Tibial nerve (tissue), 4 donors: Measurements from ENCODE around the gene DES. TPM values are rescaled to one million over a fixed set of nuclear protein-coding genes. Genes with fewer than 3 reads are reported as not detected.

Experiments used
- DNase-seq, 2 donors: peaks; one replicate each; pipeline ENCODE4 v3.0.0-alpha.2; 2019; ENCODE audit warnings: low spot score in 2 of 2
- H3K27ac ChIP-seq, 4 donors: fragments of 200-600 bp; sonication (generic) in 3 of 4; one replicate each; pipeline ENCODE4 v1.5.1; 2017 to 2019; ENCODE audit warnings: mild to moderate bottlenecking in 1 of 4
- H3K27me3 ChIP-seq, 2 donors: fragments of 200-600 bp; sonication (generic) in 1 of 2; one replicate each; pipeline versions ENCODE4 v1.5.1 to v1.6.0; 2017 to 2019
- H3K36me3 ChIP-seq, 3 donors: fragments of 200-600 bp; sonication (generic); one replicate each; pipeline ENCODE4 v1.5.1; 2018 to 2019
- H3K4me1 ChIP-seq, 4 donors: fragments of 200-600 bp; sonication (generic) in 3 of 4; one replicate each; pipeline ENCODE4 v1.5.1; 2017 to 2019
- H3K4me3 ChIP-seq, 4 donors: fragments of 200-600 bp; sonication (generic) in 3 of 4; one replicate each; pipeline ENCODE4 v1.5.1; 2017 to 2019; ENCODE audit warnings: mild to moderate bottlenecking in 1 of 4, moderate library complexity in 1 of 4
- H3K9me3 ChIP-seq, 4 donors: fragments of 200-600 bp; sonication (generic) in 3 of 4; one replicate each; pipeline ENCODE4 v1.5.1; 2017 to 2019
- CTCF ChIP-seq, 5 experiments: fragments of 200-600 bp in 3 of 5; fragments of 450-650 bp in 2 of 5; sonication (generic) in 3 of 5; IDR thresholded peaks; one replicate each; pipeline ENCODE4 v1.5.1; 2016 to 2019; ENCODE audit warnings: antibody characterized with exemption in 5 of 5, mild to moderate bottlenecking in 3 of 5, moderate library complexity in 2 of 5
- EP300 ChIP-seq, 2 donors: sonication (generic); formaldehyde crosslinking; IDR thresholded peaks; one replicate each; pipeline ENCODE4 v1.6.1; 2017; ENCODE audit warnings: antibody characterized with exemption in 2 of 2, mild to moderate bottlenecking in 1 of 2
- POLR2A ChIP-seq, 2 donors: fragments of 450-650 bp; IDR thresholded peaks; one replicate each; pipeline ENCODE4 v1.6.1; 2017; ENCODE audit warnings: antibody characterized with exemption in 2 of 2, mild to moderate bottlenecking in 2 of 2, moderate library complexity in 2 of 2
- WGBS, 2 donors: methylation state at CpG; one replicate each; pipeline ENCODE4 v1.1.5; 2018; 5-methylcytosine and 5-hydroxymethylcytosine counted together
- total RNA-seq, 4 donors: library from RNA; depleted of rRNA; stranded (reverse); fragments of >200 nt; gene quantifications; one replicate each; pipeline ENCODE4 v1.1.0, GENCODE V29; 2016

DES gene
- total RNA-seq, 4 donors from 2014 or later: 20.7 to 50.4 (median 25.0) TPM

GRCh38 chr2:219434718-219435525 is 16.7 kb downstream of the DES start, which contains the start of gene SPEG:
SPEG (plus strand) TSS chr2:219434843; CDS start chr2:219434978, 135 bp downstream.
- Histone ChIP-seq H3K36me3 (no peaks in the 10 kb centered on the region), H3K27ac (peak within 1 kb of the TSS in 2 of 4 donors; percentile 16 to 18), H3K27me3 (peaks cover 0 to 51% of the 10 kb centered on the region in 2 donors), H3K9me3 (no peaks in the 10 kb centered on the region), H3K4me1 (peaks cover 0 to 10% (median 4%) of the 10 kb centered on the region in 4 donors), H3K4me3 (peak within 1 kb of the TSS in 2 of 4 donors; percentile 12 to 34)
- TF ChIP-seq EP300 (IDR thresholded peaks at IDR 0.05) (no peak), CTCF (IDR thresholded peaks at IDR 0.05) (no peak), POLR2A (IDR thresholded peaks at IDR 0.05) (no peak)
- no peak for DNase-seq
- 11 to 13% methylated on average over 41 of the region's 77 CpGs for WGBS, 2 donors

- Histone ChIP-seq H3K36me3 (no peaks in the 10 kb centered on the region), H3K27ac (no peak overlapping the region), H3K9me3 (no peaks in the 10 kb centered on the region), H3K27me3 (peaks cover 0 to 58% of the 10 kb centered on the region in 2 donors), H3K4me1 (peaks cover 0 to 10% (median 4%) of the 10 kb centered on the region in 4 donors), H3K4me3 (no peak overlapping the region)
- 81 to 89% methylated on average over 6 of the region's 6 CpGs for WGBS, 2 donors
- no peak for DNase-seq
- no peak for TF ChIP-seq CTCF (IDR thresholded peaks at IDR 0.05)
- TF ChIP-seq POLR2A (IDR thresholded peaks at IDR 0.05): no peak
- TF ChIP-seq EP300 (IDR thresholded peaks at IDR 0.05): no peak
Observed at GRCh38 chr2:219435701-219436100, 17.5 kb downstream of the DES start.

GRCh38 chr2:219436491-219436890 is 18.3 kb downstream of the DES start:
- H3K27ac ChIP-seq: no peak overlapping the region
- peaks cover 0 to 14% (median 6%) of the 10 kb centered on the region in 4 donors for H3K4me1 ChIP-seq
- no peaks in the 10 kb centered on the region for H3K36me3 ChIP-seq
- no peak for TF ChIP-seq CTCF (IDR thresholded peaks at IDR 0.05)
- TF ChIP-seq POLR2A (IDR thresholded peaks at IDR 0.05): no peak
- TF ChIP-seq EP300 (IDR thresholded peaks at IDR 0.05): no peak
- H3K27me3 ChIP-seq: peaks cover 0 to 66% of the 10 kb centered on the region in 2 donors
- H3K4me3 ChIP-seq: no peak overlapping the region
- no peaks in the 10 kb centered on the region for H3K9me3 ChIP-seq
- DNase-seq: no peak
- 92 to 93% methylated on average over 5 of the region's 5 CpGs for WGBS, 2 donors

GRCh38 chr2:219437141-219437540 is 19.0 kb downstream of the DES start:
- Histone ChIP-seq H3K9me3 (no peaks in the 10 kb centered on the region), H3K27ac (no peak overlapping the region), H3K4me1 (peaks cover 0 to 20% (median 8%) of the 10 kb centered on the region in 4 donors), H3K27me3 (peaks cover 0 to 70% of the 10 kb centered on the region in 2 donors), H3K36me3 (no peaks in the 10 kb centered on the region), H3K4me3 (no peak overlapping the region)
- no peak for DNase-seq
- 78% methylated on average over 3 of the region's 3 CpGs for WGBS, 2 donors
- TF ChIP-seq POLR2A (IDR thresholded peaks at IDR 0.05) (no peak), EP300 (IDR thresholded peaks at IDR 0.05) (no peak)

- Histone ChIP-seq H3K9me3 (no peaks in the 10 kb centered on the region), H3K27me3 (peaks cover 0 to 76% of the 10 kb centered on the region in 2 donors), H3K4me3 (no peak overlapping the region), H3K36me3 (no peaks in the 10 kb centered on the region), H3K27ac (no peak overlapping the region), H3K4me1 (peaks cover 0 to 26% (median 9%) of the 10 kb centered on the region in 4 donors)
- WGBS, 2 donors: 77 to 87% methylated on average over 5 to 6 of the region's 6 CpGs
- TF ChIP-seq POLR2A (IDR thresholded peaks at IDR 0.05): no peak
- no peak for TF ChIP-seq CTCF (IDR thresholded peaks at IDR 0.05)
- TF ChIP-seq EP300 (IDR thresholded peaks at IDR 0.05): no peak
- DNase-seq: no peak
Observed at GRCh38 chr2:219437690-219438206, 19.6 kb downstream of the DES start.
